Testis (tissue), 3 donors: ENCODE measurements around the gene SCFD2. TPM values are rescaled to one million over a fixed set of nuclear protein-coding genes. Genes with fewer than 3 reads are reported as not detected.

Experiments used
- DNase-seq: peaks from one replicate; pipeline ENCODE4 v3.0.0-alpha.2; 2019
- H3K27ac ChIP-seq, 2 donors: fragments of 200-600 bp; sonication (generic); one replicate each; pipeline ENCODE4 v1.5.1; 2019
- H3K27me3 ChIP-seq: fragments of 200-600 bp; sonication (generic); one replicate; pipeline ENCODE4 v1.5.1; 2019
- H3K36me3 ChIP-seq: fragments of 200-600 bp; sonication (generic); one replicate; pipeline ENCODE4 v1.5.1; 2017; ENCODE audit warnings: low read depth; ENCODE audit errors: missing control alignments
- H3K4me1 ChIP-seq: fragments of 200-600 bp; sonication (generic); one replicate; pipeline ENCODE4 v1.5.1; 2019
- H3K4me3 ChIP-seq, 2 donors: fragments of 200-600 bp; sonication (generic); one replicate each; pipeline ENCODE4 v1.5.1; 2017 to 2019
- H3K9me3 ChIP-seq: fragments of 200-600 bp; sonication (generic); one replicate; pipeline ENCODE4 v1.5.1; 2017
- CTCF ChIP-seq, 3 experiments: fragments of 450-650 bp in 2 of 3; fragments of 200-600 bp in 1 of 3; sonication (generic) in 1 of 3; IDR thresholded peaks; one replicate each; pipeline ENCODE4 v1.5.1; 2016 to 2019; ENCODE audit warnings: antibody characterized with exemption in 3 of 3, mild to moderate bottlenecking in 2 of 3, moderate library complexity in 1 of 3
- POLR2A ChIP-seq: fragments of 450-650 bp; IDR thresholded peaks from one replicate; pipeline ENCODE4 v1.6.1; 2017; ENCODE audit warnings: antibody characterized with exemption, mild to moderate bottlenecking, moderate library complexity
- WGBS, 2 donors: methylation state at CpG; one replicate each; pipeline ENCODE4 v1.1.5; 2018; 5-methylcytosine and 5-hydroxymethylcytosine counted together
- intact Hi-C: fragments of 100-400 bp; cut with DNase I; formaldehyde crosslinking; loops from one replicate; pipeline ENCODE4 v1.15.1; 2023; ENCODE audit warnings: low total_unique reads
- polyA plus RNA-seq: library from polyadenylated mRNA; stranded (reverse); fragments of 350-450 nt; fragmentation: Illumina TruSeq; extraction: RNeasy Lipid Tissue Mini Kit (QIAGEN cat#74804); gene quantifications from one replicate; pipeline ENCODE4 v1.2.3, GENCODE V29; 2014; ENCODE audit warnings: low read depth, low replicate concordance; ENCODE audit not compliant: insufficient read depth
- total RNA-seq, 2 donors: library from RNA; depleted of rRNA; stranded (reverse); fragments of >200 nt; gene quantifications; one replicate each; pipeline ENCODE4 v1.2.3, GENCODE V29; 2016

Gene SCFD2
- total and polyA plus RNA-seq, 3 donors from 2014 or later, result 6.0 to 24.5 (median 21.3) TPM

GRCh38 chr4:52997132-52997416 lies 368.8 kb downstream of the SCFD2 start:
- intact Hi-C loops, result no loop called here
- no peak for DNase-seq
- TF ChIP-seq CTCF (IDR thresholded peaks at IDR 0.05) (no peak), POLR2A (no peak)

DNA sequence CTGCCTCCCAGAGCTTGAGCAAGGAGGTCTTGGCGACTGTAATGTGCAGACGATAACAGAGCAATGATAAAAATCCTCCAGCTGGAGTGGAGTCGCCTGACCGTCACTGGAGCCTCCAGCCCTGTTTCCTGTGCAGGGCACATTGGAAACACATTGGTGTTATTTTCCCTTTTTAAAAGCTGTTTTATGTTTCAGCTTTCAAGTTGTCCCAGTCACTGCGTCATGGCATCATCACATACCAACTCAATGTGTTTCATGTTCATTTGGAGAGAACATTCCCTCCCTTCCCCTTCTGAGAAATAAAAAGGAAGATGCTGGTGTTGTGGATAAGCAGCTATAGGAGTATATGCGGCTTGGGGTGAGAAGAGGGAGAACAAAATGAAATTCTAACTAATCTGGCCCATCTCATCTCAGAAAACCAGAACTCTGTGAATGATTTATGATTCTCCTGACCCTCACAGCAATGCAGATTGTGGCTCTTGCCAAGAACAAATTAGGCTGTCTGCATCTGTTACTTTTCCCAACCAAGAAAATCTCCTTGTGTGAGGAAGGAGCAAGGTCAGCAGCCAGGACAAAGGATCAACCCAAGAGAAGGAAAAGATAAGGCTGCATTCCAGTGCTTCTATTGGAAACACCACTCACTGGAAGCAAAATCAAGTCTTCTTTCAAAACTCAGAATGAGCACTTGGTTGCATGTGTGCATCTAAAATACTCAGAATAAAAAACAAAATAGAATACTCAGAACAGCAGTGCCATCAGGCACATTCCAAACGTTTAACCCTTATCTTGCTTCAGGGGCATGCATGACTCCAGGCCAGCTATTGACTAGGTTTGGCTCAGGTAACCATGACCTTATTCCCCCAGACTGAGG lies 369.4 kb downstream of the SCFD2 start:
- no peaks in the 10 kb centered on the region for H3K9me3 ChIP-seq
- TF ChIP-seq POLR2A, result no peak
- no peak for TF ChIP-seq CTCF (IDR thresholded peaks at IDR 0.05)
- peak; percentile 87 for DNase-seq
- intact Hi-C loops, result no loop called here
- 20 to 32% methylated on average over 7 of the region's 7 CpGs for WGBS, 2 donors
- no peaks in the 10 kb centered on the region for H3K36me3 ChIP-seq
- H3K27ac ChIP-seq, result peak overlapping the region; percentile 78 to 85
- no peaks in the 10 kb centered on the region for H3K27me3 ChIP-seq
- H3K4me3 ChIP-seq, result no peak overlapping the region
- peaks cover 67% of the 10 kb centered on the region for H3K4me1 ChIP-seq

More at GRCh38 chr4:52997132-52997416, 368.8 kb downstream of the SCFD2 start:
- no peak overlapping the region for H3K4me3 ChIP-seq
- no peaks in the 10 kb centered on the region for H3K36me3 ChIP-seq
- no peaks in the 10 kb centered on the region for H3K27me3 ChIP-seq
- peak overlapping the region; percentile 78 to 85 for H3K27ac ChIP-seq
- H3K9me3 ChIP-seq, result no peaks in the 10 kb centered on the region
- peaks cover 67% of the 10 kb centered on the region for H3K4me1 ChIP-seq
- 39 to 40% methylated on average over 3 of the region's 3 CpGs for WGBS, 2 donors

DNA sequence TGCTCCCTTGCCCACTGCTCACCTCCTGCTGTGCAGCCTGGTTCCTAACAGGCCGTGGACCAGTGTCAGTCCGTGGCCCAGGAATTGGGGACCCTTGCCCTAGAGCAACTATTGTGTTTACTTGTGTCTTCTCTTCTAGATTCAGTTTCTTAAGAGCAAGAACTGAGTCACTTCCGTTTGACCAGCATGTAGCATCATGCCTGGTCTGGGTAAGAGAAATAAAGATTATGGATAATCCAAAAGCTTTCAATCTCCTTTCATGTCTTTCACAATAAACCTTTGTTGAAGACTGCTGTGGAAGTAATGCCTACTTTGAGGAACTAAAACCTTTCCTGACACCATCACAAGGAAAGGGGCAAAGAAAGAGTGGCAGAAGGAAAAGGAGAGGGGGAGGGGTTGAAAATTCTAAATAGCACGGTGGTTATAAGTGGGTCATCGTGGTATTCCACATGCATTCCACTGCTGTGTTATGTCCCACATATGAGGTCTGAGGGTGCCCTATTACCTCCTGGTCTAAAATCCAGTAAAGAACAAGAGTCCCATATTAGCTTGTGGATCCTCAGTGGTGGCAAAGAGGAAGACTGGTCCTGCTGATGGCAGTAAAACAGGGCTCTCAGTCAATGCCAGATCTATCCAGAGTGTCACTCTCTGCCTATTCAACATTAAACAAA lies 370.4 kb downstream of the SCFD2 start:
- H3K27ac ChIP-seq, result peak overlapping the region; percentile 5 to 75
- no peak overlapping the region for H3K4me3 ChIP-seq
- DNase-seq, result no peak
- 68 to 71% methylated on average over 5 of the region's 5 CpGs for WGBS, 2 donors
- no peaks in the 10 kb centered on the region for H3K36me3 ChIP-seq
- intact Hi-C loops, result no loop called here
- H3K4me1 ChIP-seq, result peaks cover 58% of the 10 kb centered on the region
- H3K9me3 ChIP-seq, result no peaks in the 10 kb centered on the region
- no peaks in the 10 kb centered on the region for H3K27me3 ChIP-seq
- no peak for TF ChIP-seq CTCF (IDR thresholded peaks at IDR 0.05)
- no peak for TF ChIP-seq POLR2A

GRCh38 chr4:52994567-52994966 lies 371.3 kb downstream of the SCFD2 start:
- Histone ChIP-seq H3K4me3 (no peak overlapping the region), H3K27ac (peak overlapping the region; percentile 63 to 75), H3K4me1 (peaks cover 55% of the 10 kb centered on the region), H3K36me3 (no peaks in the 10 kb centered on the region), H3K9me3 (no peaks in the 10 kb centered on the region), H3K27me3 (no peaks in the 10 kb centered on the region)
- intact Hi-C loops, result no loop called here
- DNase-seq, result no peak
- TF ChIP-seq CTCF (IDR thresholded peaks at IDR 0.05) (no peak), POLR2A (no peak)
- WGBS, 2 donors, result 77 to 82% methylated on average over 4 of the region's 4 CpGs
